DND-41 (cell line): ENCODE measurements around the gene UST.

Source experiments
- CTCF ChIP-seq: IDR thresholded peaks from 2 replicates; pipeline ENCODE4 v1.5.1; 2012; ENCODE audit warnings: borderline replicate concordance, low read length, moderate library complexity, mild to moderate bottlenecking; ENCODE audit not compliant: poor library complexity, severe bottlenecking; ENCODE audit errors: extremely low read depth
- EZH2 ChIP-seq: IDR thresholded peaks from 3 replicates; pipeline ENCODE4 v1.6.1; 2012; ENCODE audit warnings: borderline replicate concordance, low read depth, mild to moderate bottlenecking, moderate library complexity, low read length, inconsistent platforms; ENCODE audit not compliant: severe bottlenecking

- TF ChIP-seq CTCF (no peak), EZH2 (no peak)
Measured at GRCh38 chr6:148944608-148945007, 197.8 kb downstream of the UST start.
